B cell (primary cell): ENCODE results near the gene SERPINF2.

Experiments used
- CTCF ChIP-seq: fragments of 200-600 bp; IDR thresholded peaks from one replicate; pipeline ENCODE4 v1.8.0; 2022; ENCODE audit warnings: antibody characterized with exemption, mild to moderate bottlenecking
- EZH2 ChIP-seq: IDR thresholded peaks from 2 replicates; pipeline ENCODE4 v1.6.1; 2012; ENCODE audit warnings: borderline replicate concordance, low read depth, mild to moderate bottlenecking, moderate library complexity, low read length; ENCODE audit not compliant: insufficient read depth, poor library complexity, severe bottlenecking

DNA sequence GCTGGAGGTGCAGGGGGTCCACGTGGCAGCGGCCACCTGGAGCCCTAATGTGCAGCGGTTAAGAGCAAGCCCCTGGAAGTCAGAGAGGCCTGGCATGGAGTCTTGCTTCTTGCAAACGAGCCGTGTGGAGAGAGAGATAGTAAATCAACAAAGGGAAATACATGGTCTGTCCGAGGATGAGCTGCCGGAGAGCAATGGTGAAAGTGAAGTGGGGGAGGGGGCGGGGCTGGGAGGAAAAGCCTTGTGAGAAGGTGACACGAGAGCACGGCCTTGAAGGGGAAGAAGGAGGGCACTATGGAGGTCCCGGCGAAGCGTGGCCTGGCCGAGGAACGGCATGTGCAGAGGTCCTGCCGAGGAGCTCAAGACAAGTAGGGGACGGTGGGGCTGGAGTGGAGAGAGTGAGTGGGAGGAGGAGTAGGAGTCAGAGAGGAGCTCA, 13.2 kb downstream of the SERPINF2 start:
- TF ChIP-seq CTCF (no peak), EZH2 (no peak)
